ENCODE data around the gene SERPINA4. TPM values are rescaled to one million over a fixed set of nuclear protein-coding genes. Genes with fewer than 3 reads are reported as not detected.

The SERPINA4 gene
- polyA plus RNA-seq, 1 donor = not detected

- DNase-seq (ENCODE audit: low read depth) = no peak
Observed at GRCh38 chr14:94614802-94615201, 53.6 kb downstream of the SERPINA4 start.

DNA sequence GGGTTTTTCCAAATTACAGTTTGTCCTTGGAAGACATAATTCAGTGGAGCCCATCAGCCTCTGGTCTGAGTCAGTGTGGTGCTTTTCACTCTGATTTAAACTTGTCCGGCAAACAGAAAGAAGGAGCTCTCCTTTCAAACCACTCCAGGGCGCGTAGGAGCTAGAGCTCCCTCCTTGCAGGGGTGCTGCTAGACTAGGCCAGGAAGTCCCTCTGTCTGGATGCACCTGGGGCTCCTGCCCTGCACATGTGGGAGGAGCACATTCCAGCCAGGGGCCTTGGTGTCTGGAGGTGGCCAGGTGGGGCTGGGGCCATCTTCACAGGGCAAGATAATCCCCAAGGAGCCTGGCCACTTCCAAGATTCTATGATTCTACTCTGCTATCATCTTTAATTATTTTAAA, 54.0 kb downstream of the SERPINA4 start:
- no peak for DNase-seq (ENCODE audit: low read depth)

DNA sequence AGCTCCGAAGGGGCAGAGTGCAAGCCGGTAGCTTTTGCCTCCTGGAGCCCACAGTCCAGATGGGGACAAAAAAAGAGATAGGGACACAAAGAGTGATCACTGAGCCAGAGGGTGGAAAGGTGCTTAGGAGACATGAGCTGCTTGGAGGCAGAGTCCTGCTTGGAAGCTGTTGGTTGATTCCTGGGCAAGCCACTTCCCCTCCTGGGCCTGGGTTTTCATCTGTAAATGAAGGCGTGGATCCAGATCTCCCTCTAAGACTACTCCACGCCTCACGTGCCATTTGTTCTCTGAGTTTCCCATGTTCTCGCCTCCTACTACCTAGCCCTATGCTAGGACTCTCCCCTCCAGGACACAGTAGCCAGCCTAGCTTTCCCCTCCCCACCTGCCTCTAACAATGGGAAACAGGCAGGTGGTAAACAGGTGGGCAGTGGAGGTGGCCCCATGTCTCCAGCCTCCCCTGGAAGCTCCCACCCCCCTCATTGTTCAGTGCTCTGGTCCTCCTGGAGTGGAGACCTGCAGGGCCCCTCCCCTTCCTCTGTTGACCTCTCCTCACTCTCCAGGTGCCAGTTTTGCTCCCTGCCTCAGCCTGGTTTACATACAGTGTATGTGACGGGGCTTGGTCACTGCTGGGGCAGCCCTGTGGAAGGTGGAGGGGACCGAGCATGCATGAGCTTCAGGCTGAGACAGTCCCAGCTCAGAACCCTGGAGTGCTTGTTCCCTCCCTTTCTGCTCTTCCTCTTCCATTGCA, 54.8 kb downstream of the SERPINA4 start:
- DNase-seq (ENCODE audit: low read depth) = no peak

GRCh38 chr14:94617366-94617941, 56.2 kb downstream of the SERPINA4 start:
- DNase-seq (ENCODE audit: low read depth) = no peak

DNA sequence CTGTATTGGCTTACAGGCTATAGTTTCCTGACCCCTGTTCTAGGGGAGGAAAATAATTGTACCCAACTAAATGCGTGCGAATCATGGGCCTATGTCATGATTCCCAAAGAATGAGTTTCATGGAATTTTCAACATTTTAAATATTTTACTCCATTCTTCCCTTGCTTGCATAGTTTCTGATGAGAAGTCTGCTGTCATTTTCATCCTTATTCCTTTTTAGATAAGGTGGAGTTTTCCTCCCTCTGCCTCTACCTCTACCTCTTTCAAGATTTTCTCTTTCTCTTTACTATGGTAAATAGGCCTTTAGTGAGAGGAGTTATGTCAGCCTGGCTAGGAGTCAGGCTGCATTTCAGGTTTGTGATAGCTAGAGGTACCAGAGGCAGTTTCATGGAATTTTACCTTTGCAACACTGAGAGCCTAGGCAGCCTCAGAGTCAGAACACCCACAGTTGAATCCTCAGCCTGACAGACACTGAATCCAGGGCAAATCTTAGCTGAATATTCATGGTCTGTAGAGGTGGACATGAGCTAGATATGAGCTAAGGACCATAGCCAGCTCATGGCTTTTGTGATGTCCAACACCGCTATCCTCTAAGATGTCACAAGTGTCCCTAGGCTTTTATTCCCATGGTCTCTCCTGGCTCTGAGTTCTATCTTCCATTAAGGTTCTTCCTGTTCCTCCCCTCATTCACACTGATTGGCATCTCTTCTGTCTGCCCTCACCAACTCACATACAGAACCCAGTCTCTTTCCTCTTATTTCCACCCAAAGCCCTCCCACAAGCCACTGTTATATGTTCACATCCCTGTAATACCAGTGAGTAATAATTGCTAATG, 57.0 kb downstream of the SERPINA4 start:
- no peak for DNase-seq (ENCODE audit: low read depth)

- DNase-seq (ENCODE audit: low read depth) = no peak
Observed at GRCh38 chr14:94619297-94619696, 58.1 kb downstream of the SERPINA4 start.

Other genes with a start within 250 kb of the SERPINA4 start
- gene SERPINA6, start 238.1 kb upstream of the SERPINA4 start, polyA plus RNA-seq (ENCODE audit: insufficient read length) = not detected
- not detected for gene SERPINA2, start 194.7 kb upstream of the SERPINA4 start, polyA plus RNA-seq (ENCODE audit: insufficient read length)
- 0.39 TPM for gene SERPINA1, start 172.8 kb upstream of the SERPINA4 start, polyA plus RNA-seq (ENCODE audit: insufficient read length)
- gene SERPINA11, start 108.6 kb upstream of the SERPINA4 start, polyA plus RNA-seq (ENCODE audit: insufficient read length) = not detected
- not detected for gene SERPINA9, start 85.2 kb upstream of the SERPINA4 start, polyA plus RNA-seq (ENCODE audit: insufficient read length)
- not detected for gene SERPINA12, start 52.0 kb upstream of the SERPINA4 start, polyA plus RNA-seq (ENCODE audit: insufficient read length)
- gene SERPINA5, start 20.0 kb downstream of the SERPINA4 start, polyA plus RNA-seq (ENCODE audit: insufficient read length) = not detected
- gene SERPINA3, start 50.9 kb downstream of the SERPINA4 start, polyA plus RNA-seq (ENCODE audit: insufficient read length) = not detected
- gene GSC, start 208.7 kb downstream of the SERPINA4 start, polyA plus RNA-seq (ENCODE audit: insufficient read length) = 0.33 TPM

Data from forelimb muscle (tissue), 1 donor.